HG03469 (cell line): ENCODE measurements around the gene CLDN20.
A peak's percentile ranks its signal among the peaks of the same experiment; 100 is the strongest.
"Not testable (repeated sequence)": the region's sequence is repeated elsewhere in the genome, so short reads cannot be mapped to it uniquely, and the experiment has no call there.

Experiments used
- ATAC-seq: cut with Tn5 transposase; IDR thresholded peaks from one replicate; pipeline ENCODE4 v1.9.1; 2021; ENCODE audit warnings: mild to moderate bottlenecking, moderate library complexity, moderate number of reproducible peaks; ENCODE audit not compliant: unreplicated experiment

The CLDN20 gene

GRCh38 chr6:155263373-155264063, at the start of gene CLDN20:
Gene CLDN20, plus strand, starts transcription at chr6:155264013. Its CDS starts 11,707 bp downstream, at chr6:155275720.
- no peak for ATAC-seq

- ATAC-seq, result no peak
Measured at GRCh38 chr6:155215906-155216305, 47.9 kb upstream of the CLDN20 start.

GRCh38 chr6:155216312-155217046, 47.3 kb upstream of the CLDN20 start:
- no peak for ATAC-seq

GRCh38 chr6:155218711-155219110, 45.1 kb upstream of the CLDN20 start:
- ATAC-seq, result not testable (repeated sequence)

GRCh38 chr6:155219299-155219698, 44.5 kb upstream of the CLDN20 start:
- no peak for ATAC-seq

GRCh38 chr6:155219858-155220301, 43.9 kb upstream of the CLDN20 start:
- no peak for ATAC-seq

- no peak for ATAC-seq
Measured at GRCh38 chr6:155221086-155221485, 42.7 kb upstream of the CLDN20 start.

GRCh38 chr6:155222506-155222905, 41.3 kb upstream of the CLDN20 start:
- no peak for ATAC-seq

GRCh38 chr6:155223646-155224451, 40.0 kb upstream of the CLDN20 start:
- ATAC-seq, result peak; percentile 96

- ATAC-seq, result no peak
Measured at GRCh38 chr6:155224618-155225017, 39.2 kb upstream of the CLDN20 start.

- no peak for ATAC-seq
Measured at GRCh38 chr6:155227046-155227445, 36.8 kb upstream of the CLDN20 start.

GRCh38 chr6:155228546-155229166, 35.2 kb upstream of the CLDN20 start:
- ATAC-seq, result no peak

- not testable (repeated sequence) for ATAC-seq
Measured at GRCh38 chr6:155230975-155231374, 32.8 kb upstream of the CLDN20 start.

GRCh38 chr6:155232848-155233247, 31.0 kb upstream of the CLDN20 start:
- ATAC-seq, result no peak

GRCh38 chr6:155234167-155234566, 29.6 kb upstream of the CLDN20 start:
- no peak for ATAC-seq

GRCh38 chr6:155234687-155235086, 29.1 kb upstream of the CLDN20 start:
- no peak for ATAC-seq

GRCh38 chr6:155235087-155235486, 28.7 kb upstream of the CLDN20 start:
- no peak for ATAC-seq

GRCh38 chr6:155237613-155238012, 26.2 kb upstream of the CLDN20 start:
- no peak for ATAC-seq

- ATAC-seq, result no peak
Measured at GRCh38 chr6:155240905-155241600, 22.8 kb upstream of the CLDN20 start.

GRCh38 chr6:155241966-155242365, 21.8 kb upstream of the CLDN20 start:
- no peak for ATAC-seq
